ENCODE measurements around the gene KDELR3.
A peak's percentile ranks its signal among the peaks of the same experiment; 100 is the strongest.

DNA sequence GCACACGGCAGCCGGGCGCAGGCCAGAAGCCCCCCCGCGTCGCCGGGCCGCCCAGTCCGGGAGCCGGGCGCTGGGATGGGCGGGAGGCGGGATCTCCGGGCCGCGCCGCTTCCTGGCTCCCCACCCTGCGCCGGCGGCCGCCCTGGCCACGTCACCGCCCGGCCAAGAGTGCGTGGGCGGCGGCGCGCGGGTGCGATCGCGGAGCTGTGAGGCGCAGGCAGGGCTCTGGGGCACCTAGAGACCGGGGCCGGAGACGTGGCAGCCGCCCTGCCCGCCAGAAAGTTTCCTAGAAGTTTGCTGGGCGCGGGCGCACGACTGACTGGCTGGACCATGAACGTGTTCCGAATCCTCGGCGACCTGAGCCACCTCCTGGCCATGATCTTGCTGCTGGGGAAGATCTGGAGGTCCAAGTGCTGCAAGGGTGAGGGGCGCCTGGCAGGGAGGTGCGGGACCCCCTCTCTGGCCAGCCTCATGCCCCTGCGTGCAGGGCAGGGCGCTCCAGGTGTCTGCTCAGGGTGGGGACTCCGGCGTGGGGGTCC is at the start of gene KDELR3:
- TF ChIP-seq, protein P1, sequence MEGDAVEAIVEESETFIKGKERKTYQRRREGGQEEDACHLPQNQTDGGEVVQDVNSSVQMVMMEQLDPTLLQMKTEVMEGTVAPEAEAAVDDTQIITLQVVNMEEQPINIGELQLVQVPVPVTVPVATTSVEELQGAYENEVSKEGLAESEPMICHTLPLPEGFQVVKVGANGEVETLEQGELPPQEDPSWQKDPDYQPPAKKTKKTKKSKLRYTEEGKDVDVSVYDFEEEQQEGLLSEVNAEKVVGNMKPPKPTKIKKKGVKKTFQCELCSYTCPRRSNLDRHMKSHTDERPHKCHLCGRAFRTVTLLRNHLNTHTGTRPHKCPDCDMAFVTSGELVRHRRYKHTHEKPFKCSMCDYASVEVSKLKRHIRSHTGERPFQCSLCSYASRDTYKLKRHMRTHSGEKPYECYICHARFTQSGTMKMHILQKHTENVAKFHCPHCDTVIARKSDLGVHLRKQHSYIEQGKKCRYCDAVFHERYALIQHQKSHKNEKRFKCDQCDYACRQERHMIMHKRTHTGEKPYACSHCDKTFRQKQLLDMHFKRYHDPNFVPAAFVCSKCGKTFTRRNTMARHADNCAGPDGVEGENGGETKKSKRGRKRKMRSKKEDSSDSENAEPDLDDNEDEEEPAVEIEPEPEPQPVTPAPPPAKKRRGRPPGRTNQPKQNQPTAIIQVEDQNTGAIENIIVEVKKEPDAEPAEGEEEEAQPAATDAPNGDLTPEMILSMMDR (conservative IDR thresholded peaks at IDR 0.05 in 1 of 2, IDR thresholded peaks at IDR 0.05 in 1 of 2; ENCODE audit: extremely low read depth in 1 of 2, insufficient read depth in 1 of 2, low read depth in 1 of 2, low read length in 2 of 2), result peak in 1 of 2 donors; percentile 6
- no peak for TF ChIP-seq EZH2 (IDR thresholded peaks at IDR 0.05; ENCODE audit: borderline replicate concordance, low read length)

Measured in mammary epithelial cell (primary cell).